Fibroblast of villous mesenchyme (primary cell): ENCODE results near the gene ZBTB21. TPM values are rescaled to one million over a fixed set of nuclear protein-coding genes. Genes with fewer than 3 reads are reported as not detected.

Experiments
- DNase-seq: peaks from one replicate; pipeline ENCODE4 v3.0.0-alpha.2; 2010; ENCODE audit warnings: low read depth
- H3K4me3 ChIP-seq: 2 replicates; pipeline ENCODE4 v1.5.1; 2011; ENCODE audit warnings: low read depth, mild to moderate bottlenecking, low read length
- total RNA-seq: library from RNA; depleted of rRNA; stranded (reverse); fragments of >200 nt; gene quantifications from 2 replicates; pipeline ENCODE4 v1.2.3, GENCODE V29; 2012
- TF ChIP-seq, protein P1 (sequence below): IDR thresholded peaks from 2 replicates; pipeline ENCODE4 v1.5.1; 2012; ENCODE audit warnings: low read depth, mild to moderate bottlenecking, low read length; ENCODE audit not compliant: insufficient read depth

ZBTB21 gene
- total RNA-seq, 1 donor = 19.0 TPM

DNA sequence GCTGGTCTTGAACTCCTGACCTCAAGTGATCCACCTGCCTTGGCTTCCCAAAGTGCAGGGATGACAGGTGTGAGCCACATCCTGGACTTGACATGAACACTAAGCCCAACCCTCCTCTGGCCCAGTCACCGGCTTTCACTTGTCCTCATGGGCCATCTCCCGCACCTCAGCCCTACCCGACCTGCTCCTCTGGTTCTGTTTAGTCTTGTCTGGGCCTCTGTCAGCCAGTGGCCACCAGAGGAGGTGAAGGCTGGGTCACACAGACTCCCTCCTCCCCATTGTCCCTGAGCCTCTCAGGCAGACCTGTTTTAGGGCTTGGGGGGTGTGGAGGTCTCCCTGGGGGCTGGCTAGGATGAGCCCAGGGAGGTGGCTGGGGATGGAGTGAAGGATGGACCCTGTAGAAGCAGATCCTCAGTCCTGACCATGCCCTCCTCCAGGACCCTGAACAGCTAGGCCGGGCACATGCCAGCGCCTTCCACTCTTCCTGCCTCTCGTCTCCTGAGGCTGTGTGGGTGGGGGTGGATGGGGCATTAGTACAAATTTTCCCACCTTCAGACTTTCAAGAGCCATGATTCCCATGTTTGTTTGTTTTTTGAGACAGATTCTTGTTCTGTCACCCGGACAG is 34.8 kb upstream of the ZBTB21 start:
- TF ChIP-seq, protein P1, sequence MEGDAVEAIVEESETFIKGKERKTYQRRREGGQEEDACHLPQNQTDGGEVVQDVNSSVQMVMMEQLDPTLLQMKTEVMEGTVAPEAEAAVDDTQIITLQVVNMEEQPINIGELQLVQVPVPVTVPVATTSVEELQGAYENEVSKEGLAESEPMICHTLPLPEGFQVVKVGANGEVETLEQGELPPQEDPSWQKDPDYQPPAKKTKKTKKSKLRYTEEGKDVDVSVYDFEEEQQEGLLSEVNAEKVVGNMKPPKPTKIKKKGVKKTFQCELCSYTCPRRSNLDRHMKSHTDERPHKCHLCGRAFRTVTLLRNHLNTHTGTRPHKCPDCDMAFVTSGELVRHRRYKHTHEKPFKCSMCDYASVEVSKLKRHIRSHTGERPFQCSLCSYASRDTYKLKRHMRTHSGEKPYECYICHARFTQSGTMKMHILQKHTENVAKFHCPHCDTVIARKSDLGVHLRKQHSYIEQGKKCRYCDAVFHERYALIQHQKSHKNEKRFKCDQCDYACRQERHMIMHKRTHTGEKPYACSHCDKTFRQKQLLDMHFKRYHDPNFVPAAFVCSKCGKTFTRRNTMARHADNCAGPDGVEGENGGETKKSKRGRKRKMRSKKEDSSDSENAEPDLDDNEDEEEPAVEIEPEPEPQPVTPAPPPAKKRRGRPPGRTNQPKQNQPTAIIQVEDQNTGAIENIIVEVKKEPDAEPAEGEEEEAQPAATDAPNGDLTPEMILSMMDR = no peak
- no peak overlapping the region for H3K4me3 ChIP-seq
- DNase-seq = no peak

GRCh38 chr21:42043961-42044360 is 33.8 kb upstream of the ZBTB21 start:
- no peak for DNase-seq
- TF ChIP-seq, protein P1 = no peak
- H3K4me3 ChIP-seq = no peak overlapping the region

- TF ChIP-seq, protein P1 = no peak
- no peak for DNase-seq
- H3K4me3 ChIP-seq = no peak overlapping the region
Measured at GRCh38 chr21:42043201-42043895, 33.2 kb upstream of the ZBTB21 start.

DNA sequence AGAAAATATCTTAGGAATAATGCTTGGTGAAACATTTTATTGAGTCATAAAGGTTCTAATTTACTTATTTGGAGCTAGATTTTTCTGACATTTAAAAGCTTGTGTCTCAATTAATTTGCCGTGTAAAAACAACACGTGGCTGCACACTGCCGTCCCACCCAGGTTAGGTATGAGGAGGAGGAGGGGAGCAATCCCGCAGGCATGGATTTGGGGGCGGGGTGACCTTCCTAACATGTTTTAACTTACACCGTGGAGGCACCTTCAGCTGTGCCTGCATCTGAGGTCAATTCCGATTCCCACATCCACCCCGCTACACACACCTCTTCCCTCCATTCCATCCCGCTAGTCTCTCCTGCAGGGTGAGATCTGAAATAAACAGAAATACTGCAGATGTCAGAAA is 32.5 kb upstream of the ZBTB21 start:
- H3K4me3 ChIP-seq = no peak overlapping the region
- no peak for DNase-seq
- TF ChIP-seq, protein P1 = no peak

GRCh38 chr21:42041711-42042110 is 31.6 kb upstream of the ZBTB21 start:
- H3K4me3 ChIP-seq = no peak overlapping the region
- DNase-seq = no peak
- TF ChIP-seq, protein P1 = no peak

- H3K4me3 ChIP-seq = no peak overlapping the region
- no peak for DNase-seq
- TF ChIP-seq, protein P1 = no peak
Measured at GRCh38 chr21:42041246-42041645, 31.1 kb upstream of the ZBTB21 start.
